Natural killer cell (primary cell): Measurements from ENCODE around the gene VN1R5. TPM values are rescaled to one million over a fixed set of nuclear protein-coding genes. Genes with fewer than 3 reads are reported as not detected.
"Not testable (repeated sequence)": the region's sequence is repeated elsewhere in the genome, so short reads cannot be mapped to it uniquely, and the experiment has no call there.

Experiments used
- ATAC-seq, 3 donors: fragments of 150-1000 bp in 2 of 3; fragments of 200-7000 bp in 1 of 3; cut with Tn5 transposase; 1 replicate in 1 of 3; 2 replicates in 2 of 3; pipeline ENCODE4 v1.10.0; 2021; ENCODE audit warnings: mild to moderate bottlenecking in 2 of 3, moderate library complexity in 2 of 3
- DNase-seq, 2 donors: peaks; one replicate each; pipeline versions ENCODE4 v3.0.0 to v3.0.0-alpha.2; 2013 to 2021; ENCODE audit warnings: mixed read lengths in 1 of 2
- H3K27ac ChIP-seq: one replicate; pipeline ENCODE4 v1.5.1; 2013; ENCODE audit warnings: mild to moderate bottlenecking, low read length
- H3K27me3 ChIP-seq: one replicate; pipeline ENCODE4 v1.6.1; 2013; ENCODE audit warnings: low read length; ENCODE audit not compliant: control insufficient read depth, insufficient read depth
- H3K36me3 ChIP-seq: one replicate; pipeline ENCODE4 v1.6.1; 2013; ENCODE audit warnings: low read length; ENCODE audit not compliant: control insufficient read depth, insufficient read depth
- H3K4me1 ChIP-seq: one replicate; pipeline ENCODE4 v1.6.1; 2013; ENCODE audit warnings: low read length; ENCODE audit not compliant: control insufficient read depth, insufficient read depth
- H3K4me3 ChIP-seq: one replicate; pipeline ENCODE4 v1.5.1; 2013; ENCODE audit warnings: low read length
- H3K9me3 ChIP-seq: one replicate; pipeline ENCODE4 v1.6.1; 2013; ENCODE audit warnings: low read length; ENCODE audit not compliant: control insufficient read depth, insufficient read depth
- H3K27ac Mint-ChIP-seq, 2 donors: one replicate each; pipeline ENCODE4 v1.8.0; 2022; ENCODE audit warnings: mild to moderate bottlenecking in 2 of 2, mixed read lengths in 2 of 2, moderate library complexity in 1 of 2
- H3K27me3 Mint-ChIP-seq, 2 donors: one replicate each; pipeline ENCODE4 v1.8.0; 2022; ENCODE audit warnings: low read depth in 2 of 2, mixed read lengths in 2 of 2
- H3K36me3 Mint-ChIP-seq: one replicate; pipeline ENCODE4 v1.8.0; 2022; ENCODE audit warnings: mixed read lengths
- H3K4me1 Mint-ChIP-seq, 2 donors: one replicate each; pipeline ENCODE4 v1.8.0; 2022; ENCODE audit warnings: mixed read lengths in 2 of 2
- H3K4me3 Mint-ChIP-seq: one replicate; pipeline ENCODE4 v1.8.0; 2022; ENCODE audit warnings: mild to moderate bottlenecking, moderate library complexity, mixed read lengths
- H3K9me3 Mint-ChIP-seq, 2 donors: one replicate each; pipeline ENCODE4 v1.8.0; 2022; ENCODE audit warnings: mixed read lengths in 2 of 2
- WGBS: methylation state at CpG from one replicate; pipeline ENCODE4 v1.1.7; 2013; ENCODE audit warnings: missing lambda C conversion rate; ENCODE audit not compliant: insufficient coverage; 5-methylcytosine and 5-hydroxymethylcytosine counted together
- intact Hi-C: fragments of 100-400 bp; cut with micrococcal nuclease; formaldehyde crosslinking; loops from one replicate; pipeline ENCODE4 v1.14.2; 2022
- total RNA-seq, 4 donors: library from RNA; stranded (reverse); fragments of 120-200 nt in 1 of 4; gene quantifications; one replicate each; pipeline versions ENCODE4 v1.2.3 to v1.2.4, GENCODE V29; 2013 to 2022
- TF ChIP-seq, protein P1 (sequence below): fragments of 200-600 bp; IDR thresholded peaks from one replicate; pipeline ENCODE4 v1.8.0; 2022; ENCODE audit warnings: antibody characterized with exemption

Gene VN1R5
- total RNA-seq, 3 donors from 2014 or later (not counting 1 experiment from before 2014, with no cell fraction given), result not detected

DNA sequence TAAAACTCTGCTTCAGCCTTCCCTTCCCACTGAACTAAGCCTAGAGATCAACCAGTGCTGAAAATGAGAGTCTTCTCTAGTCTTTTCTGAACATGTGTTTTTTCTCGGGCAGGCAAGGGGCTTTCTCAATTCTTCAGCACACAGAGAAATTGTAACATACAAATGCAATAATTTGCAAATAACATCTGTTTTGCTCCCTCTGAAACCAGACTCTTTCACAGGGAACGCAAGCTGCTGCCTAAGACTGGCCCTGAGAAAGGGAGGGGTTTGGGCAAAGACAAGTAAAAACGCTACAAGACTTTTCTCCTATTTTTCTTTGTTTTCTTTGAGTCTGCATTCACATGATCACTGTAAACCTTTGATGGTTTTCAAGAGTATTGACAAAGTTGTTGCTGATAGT is 39.6 kb upstream of the VN1R5 start:
- no peak overlapping the region for H3K27ac Mint-ChIP-seq
- Histone ChIP-seq H3K4me1 (peaks cover 4% of the 10 kb centered on the region), H3K27ac (no peak overlapping the region), H3K4me3 (no peak overlapping the region), H3K9me3 (no peaks in the 10 kb centered on the region), H3K27me3 (no peaks in the 10 kb centered on the region), H3K36me3 (no peaks in the 10 kb centered on the region)
- ATAC-seq, result no peak
- no peak for DNase-seq
- intact Hi-C loops, result no loop called here
- no peaks in the 10 kb centered on the region for H3K36me3 Mint-ChIP-seq
- peaks cover 18 to 27% of the 10 kb centered on the region in 2 donors for H3K27me3 Mint-ChIP-seq
- WGBS, result 92% methylated on average over 3 of the region's 3 CpGs
- no peaks in the 10 kb centered on the region for H3K9me3 Mint-ChIP-seq
- H3K4me3 Mint-ChIP-seq, result no peak overlapping the region
- peaks cover 0 to 12% of the 10 kb centered on the region in 2 donors for H3K4me1 Mint-ChIP-seq
- TF ChIP-seq, protein P1, sequence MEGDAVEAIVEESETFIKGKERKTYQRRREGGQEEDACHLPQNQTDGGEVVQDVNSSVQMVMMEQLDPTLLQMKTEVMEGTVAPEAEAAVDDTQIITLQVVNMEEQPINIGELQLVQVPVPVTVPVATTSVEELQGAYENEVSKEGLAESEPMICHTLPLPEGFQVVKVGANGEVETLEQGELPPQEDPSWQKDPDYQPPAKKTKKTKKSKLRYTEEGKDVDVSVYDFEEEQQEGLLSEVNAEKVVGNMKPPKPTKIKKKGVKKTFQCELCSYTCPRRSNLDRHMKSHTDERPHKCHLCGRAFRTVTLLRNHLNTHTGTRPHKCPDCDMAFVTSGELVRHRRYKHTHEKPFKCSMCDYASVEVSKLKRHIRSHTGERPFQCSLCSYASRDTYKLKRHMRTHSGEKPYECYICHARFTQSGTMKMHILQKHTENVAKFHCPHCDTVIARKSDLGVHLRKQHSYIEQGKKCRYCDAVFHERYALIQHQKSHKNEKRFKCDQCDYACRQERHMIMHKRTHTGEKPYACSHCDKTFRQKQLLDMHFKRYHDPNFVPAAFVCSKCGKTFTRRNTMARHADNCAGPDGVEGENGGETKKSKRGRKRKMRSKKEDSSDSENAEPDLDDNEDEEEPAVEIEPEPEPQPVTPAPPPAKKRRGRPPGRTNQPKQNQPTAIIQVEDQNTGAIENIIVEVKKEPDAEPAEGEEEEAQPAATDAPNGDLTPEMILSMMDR, result no peak

DNA sequence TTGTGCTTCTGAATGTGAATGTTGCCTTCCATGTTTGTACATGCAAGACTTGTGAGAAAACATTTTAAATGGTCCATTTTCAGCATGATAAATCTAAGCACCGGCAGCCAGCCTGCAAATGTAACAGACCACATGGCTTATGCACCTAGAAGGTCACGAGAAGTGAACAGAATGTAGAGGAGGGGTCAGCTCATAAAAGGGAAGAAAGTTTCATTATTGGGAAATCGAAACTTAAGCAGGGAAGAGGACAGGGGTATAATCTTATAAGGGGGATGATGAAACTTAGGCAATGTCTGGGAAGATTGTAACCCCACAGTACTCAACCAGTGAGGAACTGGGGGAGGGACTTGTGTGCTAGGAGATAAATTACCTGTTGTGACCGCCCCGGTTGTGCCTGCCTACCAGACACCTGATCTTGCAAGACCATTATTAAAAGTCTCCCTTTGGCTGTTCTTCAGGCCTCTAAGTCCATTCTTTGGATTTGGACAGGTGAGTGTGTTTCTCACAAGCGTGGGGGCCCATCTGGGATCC is 37.7 kb upstream of the VN1R5 start:
- WGBS, result 87% methylated on average over 6 of the region's 6 CpGs
- no peak overlapping the region for H3K27ac ChIP-seq

DNA sequence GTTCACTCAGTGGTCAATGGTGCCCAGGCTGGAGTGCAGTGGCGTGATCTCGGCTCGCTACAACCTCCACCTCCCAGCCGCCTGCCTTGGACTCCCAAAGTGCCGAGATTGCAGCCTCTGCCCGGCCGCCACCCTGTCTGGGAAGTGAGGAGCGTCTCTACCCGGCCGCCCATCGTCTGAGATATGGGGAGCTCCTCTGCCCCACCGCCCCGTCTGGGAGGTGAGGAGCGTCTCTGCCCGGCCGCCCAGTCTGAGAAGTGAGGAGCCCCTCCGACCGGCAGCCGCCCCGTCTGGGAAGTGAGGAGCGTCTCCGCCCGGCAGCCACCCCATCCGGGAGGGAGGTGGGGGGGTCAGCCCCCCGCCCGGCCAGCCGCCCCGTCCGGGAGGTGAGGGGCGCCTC is 35.6 kb upstream of the VN1R5 start:
- not testable (repeated sequence) for ATAC-seq, DNase-seq
- WGBS, result 96% methylated on average over 20 of the region's 30 CpGs

More for the DNA sequence above, 37.7 kb upstream of the VN1R5 start:
- Histone ChIP-seq H3K27me3 (no peaks in the 10 kb centered on the region), H3K4me1 (no peaks in the 10 kb centered on the region), H3K4me3 (no peak overlapping the region), H3K36me3 (no peaks in the 10 kb centered on the region), H3K9me3 (no peaks in the 10 kb centered on the region)
- TF ChIP-seq, protein P1, result no peak
- intact Hi-C loops, result no loop called here
- Mint-ChIP-seq H3K27ac (no peak overlapping the region), H3K27me3 (peaks cover 25 to 38% of the 10 kb centered on the region in 2 donors), H3K9me3 (no peaks in the 10 kb centered on the region), H3K4me3 (no peak overlapping the region), H3K36me3 (peaks cover 5% of the 10 kb centered on the region), H3K4me1 (no peaks in the 10 kb centered on the region)
- ATAC-seq, result no peak
- no peak for DNase-seq

DNA sequence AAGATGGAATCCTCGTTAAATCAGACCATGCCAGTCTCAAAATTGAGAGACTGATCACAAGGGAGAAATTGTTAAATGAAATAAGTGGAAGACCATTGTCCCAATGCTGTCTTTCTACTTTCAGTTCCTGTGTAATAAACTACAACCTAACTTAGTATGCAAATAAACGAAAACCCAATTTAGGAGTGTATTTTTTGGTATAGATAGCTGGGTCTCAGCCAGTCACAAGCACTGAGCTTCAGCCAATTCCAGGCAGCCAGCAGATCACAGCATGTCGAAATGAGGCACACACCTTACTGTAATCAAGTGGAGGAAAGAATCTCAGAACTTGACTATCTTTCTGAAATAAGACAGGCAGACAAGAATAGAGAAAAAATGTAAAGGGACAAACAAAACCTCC is 33.0 kb upstream of the VN1R5 start:
- Mint-ChIP-seq H3K9me3 (peaks cover 3 to 8% of the 10 kb centered on the region in 2 donors), H3K27me3 (peaks cover 25 to 35% of the 10 kb centered on the region in 2 donors), H3K4me3 (no peak overlapping the region), H3K4me1 (no peaks in the 10 kb centered on the region), H3K36me3 (peaks cover 12% of the 10 kb centered on the region), H3K27ac (no peak overlapping the region)
- DNase-seq (no peak), ATAC-seq (no peak)
- no CpG with 5 or more reads among the region's 3 CpGs for WGBS
- Histone ChIP-seq H3K4me1 (no peaks in the 10 kb centered on the region), H3K9me3 (no peaks in the 10 kb centered on the region), H3K27ac (no peak overlapping the region), H3K36me3 (no peaks in the 10 kb centered on the region), H3K4me3 (no peak overlapping the region), H3K27me3 (no peaks in the 10 kb centered on the region)
- intact Hi-C loops, result no loop called here
- TF ChIP-seq, protein P1, result no peak

More for the DNA sequence above, 35.6 kb upstream of the VN1R5 start:
- H3K4me1 Mint-ChIP-seq, H3K4me1 ChIP-seq, H3K36me3 ChIP-seq, H3K27ac Mint-ChIP-seq, H3K4me3 ChIP-seq, H3K27me3 ChIP-seq, H3K27ac ChIP-seq, H3K9me3 ChIP-seq, H3K9me3 Mint-ChIP-seq, intact Hi-C loops, H3K4me3 Mint-ChIP-seq: not testable (repeated sequence)
- Mint-ChIP-seq H3K36me3 (peaks cover 12% of the 10 kb centered on the region), H3K27me3 (peaks cover 32 to 52% of the 10 kb centered on the region in 2 donors)
